Parathyroid adenoma (tissue), 2 donors: Measurements from ENCODE around the gene KRT81.

Source experiments
- H2AFZ ChIP-seq: fragments of 300-600 bp; sonication (generic); one replicate; pipeline ENCODE4 v1.7.0; 2017; ENCODE audit warnings: antibody characterized with exemption, mild to moderate bottlenecking
- H3K27ac ChIP-seq: fragments of 300-600 bp; sonication (generic); one replicate; pipeline ENCODE4 v1.7.0; 2017
- H3K27me3 ChIP-seq: fragments of 300-600 bp; sonication (generic); one replicate; pipeline ENCODE4 v1.7.0; 2017; ENCODE audit warnings: low read length; ENCODE audit not compliant: control insufficient read depth, insufficient read depth
- H3K36me3 ChIP-seq: fragments of 300-600 bp; sonication (generic); one replicate; pipeline ENCODE4 v1.7.0; 2017; ENCODE audit warnings: low read length; ENCODE audit not compliant: control insufficient read depth, insufficient read depth
- H3K4me1 ChIP-seq: fragments of 300-600 bp; sonication (generic); one replicate; pipeline ENCODE4 v1.7.0; 2017; ENCODE audit warnings: control low read depth
- H3K4me2 ChIP-seq: fragments of 300-600 bp; sonication (generic); one replicate; pipeline ENCODE4 v1.7.0; 2017; ENCODE audit warnings: low read length
- H3K4me3 ChIP-seq: fragments of 300-600 bp; sonication (generic); one replicate; pipeline ENCODE4 v1.7.0; 2017; ENCODE audit warnings: low read depth, low read length
- H3K79me2 ChIP-seq: fragments of 300-600 bp; sonication (generic); one replicate; pipeline ENCODE4 v1.7.0; 2017; ENCODE audit warnings: control low read depth
- H3K9ac ChIP-seq: fragments of 300-600 bp; sonication (generic); one replicate; pipeline ENCODE4 v1.7.0; 2017; ENCODE audit warnings: mild to moderate bottlenecking
- H3K9me3 ChIP-seq: fragments of 300-600 bp; sonication (generic); one replicate; pipeline ENCODE4 v1.7.0; 2017; ENCODE audit warnings: low read length; ENCODE audit not compliant: control insufficient read depth
- CTCF ChIP-seq: fragments of 300-600 bp; sonication (generic); IDR thresholded peaks from one replicate; pipeline ENCODE4 v1.7.0; 2017; ENCODE audit warnings: antibody characterized with exemption, mild to moderate bottlenecking
- donor health status: primary hyperparathyroidism.

Gene KRT81

GRCh38 chr12:52323416-52324152 lies 32.2 kb upstream of the KRT81 start:
- H3K4me3 ChIP-seq: no peak overlapping the region
- H3K27ac ChIP-seq: no peak overlapping the region
- TF ChIP-seq CTCF: no peak
- H3K27me3 ChIP-seq: no peaks in the 10 kb centered on the region
- H3K9me3 ChIP-seq: no peaks in the 10 kb centered on the region
- H3K79me2 ChIP-seq: no peaks in the 10 kb centered on the region
- no peak overlapping the region for H3K4me2 ChIP-seq
- H3K36me3 ChIP-seq: no peaks in the 10 kb centered on the region
- no peaks in the 10 kb centered on the region for H3K4me1 ChIP-seq
- H3K9ac ChIP-seq: no peak overlapping the region
- no peak overlapping the region for H2AFZ ChIP-seq

DNA sequence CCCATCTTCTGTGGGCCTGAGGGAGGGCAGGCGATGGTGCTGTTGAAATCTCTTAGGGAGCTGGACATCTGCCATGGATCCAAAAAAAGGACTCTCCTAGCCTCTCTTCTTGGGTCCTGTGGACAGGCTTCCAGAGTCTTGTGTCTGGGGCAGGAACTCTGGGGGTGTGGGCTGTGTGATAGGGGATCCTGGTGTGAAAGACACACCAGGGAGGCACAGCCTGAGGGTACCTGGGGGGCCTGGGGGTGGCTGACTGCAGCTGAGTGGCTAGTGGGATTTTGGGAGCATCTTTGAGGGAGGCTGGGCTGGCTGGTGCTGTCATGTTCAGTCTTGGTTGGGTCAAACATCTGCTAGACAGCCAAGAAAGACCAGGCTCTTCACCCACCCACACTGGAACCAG lies 31.7 kb upstream of the KRT81 start:
- no peak overlapping the region for H3K4me2 ChIP-seq
- no peak overlapping the region for H3K9ac ChIP-seq
- no peaks in the 10 kb centered on the region for H3K36me3 ChIP-seq
- no peak overlapping the region for H3K4me3 ChIP-seq
- no peaks in the 10 kb centered on the region for H3K27me3 ChIP-seq
- no peaks in the 10 kb centered on the region for H3K9me3 ChIP-seq
- no peaks in the 10 kb centered on the region for H3K4me1 ChIP-seq
- no peak for TF ChIP-seq CTCF
- no peak overlapping the region for H2AFZ ChIP-seq
- no peaks in the 10 kb centered on the region for H3K79me2 ChIP-seq
- H3K27ac ChIP-seq: no peak overlapping the region

DNA sequence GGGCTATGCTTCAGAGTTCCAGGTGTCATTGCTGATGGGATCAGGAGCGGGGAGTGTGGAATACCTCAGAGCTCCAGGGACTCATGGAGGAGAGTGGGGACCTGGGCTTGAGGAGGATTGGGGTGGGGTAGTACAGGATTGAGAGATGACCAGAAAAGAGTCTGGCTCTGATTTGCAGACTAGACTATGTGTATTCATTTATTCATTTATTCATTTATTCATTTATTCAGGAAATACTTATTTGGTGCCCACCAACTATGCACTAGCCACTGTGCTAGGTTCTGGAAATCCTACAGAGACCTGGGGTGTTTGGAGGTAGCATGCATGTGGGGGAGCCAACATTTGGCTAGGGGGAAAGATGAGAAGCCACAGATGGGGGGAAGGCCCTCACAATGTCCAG lies 30.7 kb upstream of the KRT81 start:
- Histone ChIP-seq H3K79me2 (no peaks in the 10 kb centered on the region), H2AFZ (no peak overlapping the region), H3K36me3 (no peaks in the 10 kb centered on the region), H3K4me1 (no peaks in the 10 kb centered on the region), H3K4me2 (no peak overlapping the region), H3K4me3 (no peak overlapping the region), H3K9ac (no peak overlapping the region), H3K27ac (no peak overlapping the region), H3K9me3 (no peaks in the 10 kb centered on the region), H3K27me3 (no peaks in the 10 kb centered on the region)
- TF ChIP-seq CTCF: no peak

GRCh38 chr12:52321418-52321817 lies 30.1 kb upstream of the KRT81 start:
- no peak overlapping the region for H3K27ac ChIP-seq
- H3K9me3 ChIP-seq: no peaks in the 10 kb centered on the region
- H3K4me3 ChIP-seq: no peak overlapping the region
- no peaks in the 10 kb centered on the region for H3K79me2 ChIP-seq
- TF ChIP-seq CTCF: no peak
- H3K36me3 ChIP-seq: no peaks in the 10 kb centered on the region
- H3K4me1 ChIP-seq: no peaks in the 10 kb centered on the region
- no peak overlapping the region for H3K9ac ChIP-seq
- no peak overlapping the region for H3K4me2 ChIP-seq
- H3K27me3 ChIP-seq: no peaks in the 10 kb centered on the region
- H2AFZ ChIP-seq: no peak overlapping the region

DNA sequence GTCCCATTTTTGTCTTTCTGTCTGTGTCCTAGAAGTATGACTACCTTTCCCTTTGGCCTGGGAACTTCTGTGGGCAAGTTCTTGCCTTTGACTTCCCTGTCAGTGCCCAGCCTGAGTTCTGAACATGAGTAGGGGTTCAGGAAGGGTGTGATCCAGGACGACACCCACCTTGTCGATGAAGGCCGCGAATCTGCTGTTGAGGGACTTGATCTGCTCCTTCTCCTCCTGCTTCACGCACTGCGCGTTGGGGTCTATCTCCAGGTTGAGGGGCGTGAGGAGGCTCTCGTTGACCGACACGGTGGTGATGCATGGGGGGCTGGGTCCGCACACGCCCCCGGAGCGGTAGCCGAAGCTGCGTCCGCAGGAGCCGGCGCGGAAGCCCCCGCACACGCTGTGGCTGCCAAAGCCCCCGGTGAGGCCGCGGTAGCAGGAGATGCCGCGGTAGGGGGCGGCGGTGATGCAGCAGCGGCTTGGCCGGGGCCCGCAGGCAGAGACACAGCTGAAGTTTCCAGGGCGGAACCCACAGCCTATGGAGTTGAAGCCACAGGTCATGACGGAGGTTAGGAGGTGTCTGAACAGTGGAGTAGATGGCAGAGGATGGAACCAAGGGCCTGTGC lies 29.6 kb upstream of the KRT81 start, which contains the start of gene KRT83:
Gene KRT83, minus strand, starts transcription at position 615 of the 617 bp plus-strand sequence. Its CDS starts 63 bp downstream, at position 552.
- no peak within 1 kb of the TSS for H3K4me2 ChIP-seq
- no peak for TF ChIP-seq CTCF
- H3K4me1 ChIP-seq: no peaks in the 10 kb centered on the region
- H2AFZ ChIP-seq: no peak within 1 kb of the TSS
- H3K27me3 ChIP-seq: no peaks in the 10 kb centered on the region
- H3K9ac ChIP-seq: no peak within 1 kb of the TSS
- H3K9me3 ChIP-seq: no peaks in the 10 kb centered on the region
- no peaks in the 10 kb centered on the region for H3K79me2 ChIP-seq
- H3K36me3 ChIP-seq: no peaks in the 10 kb centered on the region
- no peak within 1 kb of the TSS for H3K27ac ChIP-seq
- no peak within 1 kb of the TSS for H3K4me3 ChIP-seq
